GM23338 (cell line): Measurements from ENCODE around the gene GPR34.

Experiments used
- EZH2 ChIP-seq: fragments of 200-600 bp; sonication (generic); IDR thresholded peaks from one replicate; pipeline ENCODE4 v1.8.0; 2017; ENCODE audit warnings: antibody characterized with exemption, mild to moderate bottlenecking, low read depth; ENCODE audit not compliant: unreplicated experiment
- EZH2phosphoT487 ChIP-seq: fragments of 200-600 bp; sonication (generic); IDR thresholded peaks from one replicate; pipeline ENCODE4 v1.8.1; 2018; ENCODE audit warnings: antibody characterized with exemption; ENCODE audit not compliant: unreplicated experiment
- POLR2AphosphoS5 ChIP-seq: IDR thresholded peaks from 2 replicates; pipeline ENCODE4 v1.6.1; 2016; ENCODE audit warnings: antibody characterized with exemption, low read depth
- TF ChIP-seq, protein P1 (sequence below), 2 experiments: fragments of 200-600 bp in 1 of 2; sonication (generic) in 1 of 2; conservative IDR thresholded peaks; 2 replicates each; pipeline versions ENCODE4 v1.5.1 to v1.6.1; 2016 to 2017; ENCODE audit warnings: antibody characterized with exemption in 2 of 2, low read depth in 2 of 2, mild to moderate bottlenecking in 2 of 2, moderate library complexity in 1 of 2

DNA sequence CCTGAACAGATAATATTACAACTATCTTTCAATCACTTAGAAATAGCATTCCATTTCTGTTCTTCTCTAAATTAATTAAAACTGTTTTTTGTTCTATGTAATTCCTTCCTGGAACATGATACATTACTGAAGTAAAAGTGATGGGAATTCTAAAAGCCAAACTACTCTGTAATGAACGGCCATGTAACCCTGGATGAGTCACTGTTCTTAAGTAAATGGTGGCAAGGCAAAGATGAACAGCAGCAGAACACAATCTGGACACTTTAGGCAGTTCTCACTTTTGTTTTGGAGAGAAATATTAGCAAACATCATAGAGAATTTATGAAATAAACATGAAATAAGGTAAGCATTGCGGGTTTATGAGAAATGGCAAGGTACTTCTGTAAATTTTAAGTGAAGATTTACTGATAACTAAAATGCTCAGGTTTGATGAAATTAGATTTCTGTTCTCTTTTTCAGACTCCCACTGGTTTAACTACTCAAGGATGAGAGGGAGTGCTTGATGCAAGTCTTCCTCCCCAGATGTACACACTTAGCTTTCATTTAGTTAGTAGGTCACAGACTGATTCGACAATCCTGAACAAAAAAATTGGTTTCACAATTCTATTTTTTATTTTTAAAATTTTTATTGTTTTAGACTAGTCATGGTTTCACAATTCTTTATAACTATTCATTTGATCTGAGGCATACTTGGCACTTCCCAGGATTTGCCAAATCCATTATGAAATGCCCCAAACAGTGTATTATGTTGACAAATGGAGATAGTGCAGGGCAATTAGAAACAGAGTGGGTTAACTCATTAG, 34.2 kb downstream of the GPR34 start:
- TF ChIP-seq, protein P1, sequence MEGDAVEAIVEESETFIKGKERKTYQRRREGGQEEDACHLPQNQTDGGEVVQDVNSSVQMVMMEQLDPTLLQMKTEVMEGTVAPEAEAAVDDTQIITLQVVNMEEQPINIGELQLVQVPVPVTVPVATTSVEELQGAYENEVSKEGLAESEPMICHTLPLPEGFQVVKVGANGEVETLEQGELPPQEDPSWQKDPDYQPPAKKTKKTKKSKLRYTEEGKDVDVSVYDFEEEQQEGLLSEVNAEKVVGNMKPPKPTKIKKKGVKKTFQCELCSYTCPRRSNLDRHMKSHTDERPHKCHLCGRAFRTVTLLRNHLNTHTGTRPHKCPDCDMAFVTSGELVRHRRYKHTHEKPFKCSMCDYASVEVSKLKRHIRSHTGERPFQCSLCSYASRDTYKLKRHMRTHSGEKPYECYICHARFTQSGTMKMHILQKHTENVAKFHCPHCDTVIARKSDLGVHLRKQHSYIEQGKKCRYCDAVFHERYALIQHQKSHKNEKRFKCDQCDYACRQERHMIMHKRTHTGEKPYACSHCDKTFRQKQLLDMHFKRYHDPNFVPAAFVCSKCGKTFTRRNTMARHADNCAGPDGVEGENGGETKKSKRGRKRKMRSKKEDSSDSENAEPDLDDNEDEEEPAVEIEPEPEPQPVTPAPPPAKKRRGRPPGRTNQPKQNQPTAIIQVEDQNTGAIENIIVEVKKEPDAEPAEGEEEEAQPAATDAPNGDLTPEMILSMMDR (conservative IDR thresholded peaks at IDR 0.05; ENCODE audit: low read depth in 2 of 2): no peak
- no peak for TF ChIP-seq EZH2phosphoT487
- no peak for TF ChIP-seq EZH2
- no peak for TF ChIP-seq POLR2AphosphoS5
